Measurements from ENCODE around the gene DNAJB12.
"Not testable (repeated sequence)": the region's sequence is repeated elsewhere in the genome, so short reads cannot be mapped to it uniquely, and the experiment has no call there.

DNAJB12 gene

GRCh38 chr10:72354356-72355213, at the start of gene DNAJB12:
Gene DNAJB12, minus strand, starts transcription at chr10:72354919. Its CDS starts 22 bp downstream, at chr10:72354897.
- peak; percentile 94 for DNase-seq (ENCODE audit: low read depth)

GRCh38 chr10:72395581-72395980, 40.9 kb upstream of the DNAJB12 start:
- DNase-seq (ENCODE audit: low read depth): not testable (repeated sequence)

GRCh38 chr10:72392571-72392970, 37.9 kb upstream of the DNAJB12 start:
- no peak for DNase-seq (ENCODE audit: low read depth)

GRCh38 chr10:72390764-72391163, 36.0 kb upstream of the DNAJB12 start:
- DNase-seq (ENCODE audit: low read depth): no peak

DNA sequence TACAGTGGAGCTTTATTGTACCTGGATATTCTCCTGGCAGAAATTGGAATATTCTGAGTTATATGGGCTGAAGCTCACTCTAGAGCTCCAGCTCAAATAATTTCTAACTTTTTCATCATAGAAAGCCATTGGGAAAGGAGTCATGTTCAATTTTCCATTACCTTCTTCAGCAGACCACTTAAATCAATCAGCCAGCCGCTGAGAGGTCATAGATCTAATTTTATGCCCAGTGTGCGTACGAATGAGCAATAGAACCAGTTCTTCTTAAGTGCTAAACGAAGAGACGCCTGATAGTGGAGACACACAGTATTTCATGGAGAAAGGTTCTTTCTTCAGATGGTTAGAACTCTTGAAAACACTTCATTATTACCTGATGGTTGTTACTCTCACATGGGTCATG, 35.0 kb upstream of the DNAJB12 start:
- DNase-seq (ENCODE audit: low read depth): no peak

DNA sequence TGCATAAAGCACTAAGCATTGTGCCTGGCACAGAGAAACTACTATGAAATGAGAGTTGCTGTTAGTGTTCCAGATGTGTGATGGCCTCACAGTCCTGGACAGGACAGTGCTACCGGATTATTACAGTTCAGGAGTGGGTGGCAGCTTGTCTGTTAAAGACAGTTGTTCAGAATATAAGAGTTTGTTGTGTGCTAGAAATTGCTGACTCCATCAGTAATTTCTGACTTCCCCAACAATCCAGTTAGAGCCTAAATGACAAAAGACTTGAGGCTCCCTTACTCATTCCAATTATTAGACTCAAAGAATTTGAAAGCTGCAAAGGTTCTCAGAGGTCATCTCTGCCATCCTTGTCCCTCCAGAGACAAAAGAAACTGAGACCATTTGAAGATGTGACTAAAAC, 34.3 kb upstream of the DNAJB12 start:
- no peak for DNase-seq (ENCODE audit: low read depth)

DNA sequence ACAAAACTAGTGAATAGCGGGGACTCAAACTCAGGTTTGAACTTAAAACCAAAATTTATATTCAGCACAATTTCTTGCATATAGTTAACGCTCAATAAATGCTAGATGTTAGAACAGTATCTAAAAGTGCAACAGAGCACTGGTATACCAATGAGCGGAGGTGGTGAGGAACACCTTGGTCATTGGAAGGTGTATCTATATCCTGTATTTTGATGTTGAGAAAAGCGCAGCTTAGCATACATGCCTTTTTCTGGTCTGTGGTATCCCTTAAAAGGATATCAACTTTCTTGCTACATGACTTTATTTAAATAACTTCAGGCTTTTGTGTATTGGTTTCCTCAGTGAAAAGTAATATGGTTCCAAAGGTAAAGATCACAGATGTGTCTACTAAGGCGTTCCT, 33.3 kb upstream of the DNAJB12 start:
- DNase-seq (ENCODE audit: low read depth): no peak

- no peak for DNase-seq (ENCODE audit: low read depth)
Measured at GRCh38 chr10:72386916-72387586, 32.3 kb upstream of the DNAJB12 start.

DNA sequence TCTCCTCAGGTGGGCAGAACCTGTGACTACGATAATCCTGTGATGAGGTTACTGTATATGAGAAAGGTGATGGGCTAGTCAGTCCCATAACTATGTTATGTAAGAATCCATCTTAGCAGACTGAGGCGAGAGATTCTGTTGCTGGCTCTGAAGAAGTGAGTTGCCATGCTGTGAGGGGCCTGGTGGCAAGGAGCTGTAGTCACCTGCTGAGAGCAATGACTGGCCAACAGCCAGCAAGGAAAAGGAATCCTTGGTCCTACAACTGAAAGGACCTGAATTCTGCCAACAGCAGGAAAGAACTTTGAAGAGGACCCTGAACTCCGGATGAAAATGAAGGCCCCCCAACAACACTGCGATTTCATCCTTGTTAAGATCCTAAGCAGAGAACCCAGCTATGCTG, 31.0 kb upstream of the DNAJB12 start:
- DNase-seq (ENCODE audit: low read depth): no peak

- DNase-seq (ENCODE audit: low read depth): not testable (repeated sequence)
Measured at GRCh38 chr10:72384982-72385381, 30.3 kb upstream of the DNAJB12 start.

DNA sequence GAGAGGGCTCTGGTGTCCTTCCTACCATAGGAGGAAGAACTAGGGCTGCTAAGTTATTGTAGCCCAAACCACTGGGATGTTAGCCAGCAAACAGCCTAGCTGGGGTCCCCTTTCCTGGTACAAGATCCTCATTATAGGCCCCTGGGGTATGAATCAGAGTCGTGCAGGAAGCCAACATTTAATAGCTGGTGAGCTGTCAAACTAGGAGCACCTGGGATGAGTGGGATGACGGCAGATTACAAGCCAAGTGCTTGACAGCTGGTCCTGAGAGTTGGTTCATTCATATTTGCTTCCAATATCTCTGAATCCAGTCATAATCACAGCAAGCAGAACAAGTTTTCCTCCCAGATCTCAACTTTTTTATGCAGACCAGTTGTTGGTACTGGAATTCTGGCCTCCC, 25.1 kb upstream of the DNAJB12 start:
- DNase-seq (ENCODE audit: low read depth): no peak

GRCh38 chr10:72379062-72379461, 24.3 kb upstream of the DNAJB12 start:
- no peak for DNase-seq (ENCODE audit: low read depth)

DNA sequence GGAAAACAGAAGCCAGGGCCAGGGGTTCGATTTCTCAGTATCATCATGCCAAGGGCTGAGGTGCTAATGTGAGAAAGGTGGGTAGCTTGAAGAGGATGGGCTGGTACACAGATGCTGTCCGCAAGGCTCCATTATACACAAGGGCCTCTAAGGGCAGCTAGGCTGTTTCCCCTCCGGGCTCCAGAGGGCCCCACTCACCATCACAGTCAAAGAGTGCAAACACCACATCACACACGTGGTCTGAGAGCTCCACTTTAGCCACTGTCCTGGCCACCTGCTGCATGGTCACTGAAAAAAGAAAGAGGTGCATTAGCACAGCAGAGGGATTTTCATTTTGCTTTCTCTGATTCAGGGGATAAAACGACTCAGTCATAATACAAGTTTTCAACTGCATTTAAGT, 20.9 kb upstream of the DNAJB12 start:
- DNase-seq (ENCODE audit: low read depth): no peak

DNA sequence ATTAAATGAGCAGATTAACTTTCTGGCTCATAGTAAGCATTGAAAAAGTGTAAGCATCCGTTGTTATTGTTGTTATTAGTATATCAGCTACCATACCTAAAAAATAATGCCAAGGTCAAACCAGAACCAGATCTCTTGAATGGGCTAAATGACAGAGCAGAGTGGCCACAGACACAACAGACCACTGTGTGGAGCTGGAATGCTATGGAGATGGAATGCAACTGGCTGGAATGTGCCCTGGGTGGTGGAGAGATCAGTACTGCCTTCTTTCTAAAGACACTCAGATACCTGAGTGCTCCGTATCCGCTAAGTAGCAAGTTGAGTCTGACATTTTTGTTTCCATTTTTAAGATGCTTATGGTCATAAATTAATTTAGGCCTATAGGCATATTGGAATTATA, 20.5 kb upstream of the DNAJB12 start:
- no peak for DNase-seq (ENCODE audit: low read depth)

- no peak for DNase-seq (ENCODE audit: low read depth)
Measured at GRCh38 chr10:72370201-72370722, 15.5 kb upstream of the DNAJB12 start.

GRCh38 chr10:72367301-72367960, 12.7 kb upstream of the DNAJB12 start:
- DNase-seq (ENCODE audit: low read depth): no peak

DNA sequence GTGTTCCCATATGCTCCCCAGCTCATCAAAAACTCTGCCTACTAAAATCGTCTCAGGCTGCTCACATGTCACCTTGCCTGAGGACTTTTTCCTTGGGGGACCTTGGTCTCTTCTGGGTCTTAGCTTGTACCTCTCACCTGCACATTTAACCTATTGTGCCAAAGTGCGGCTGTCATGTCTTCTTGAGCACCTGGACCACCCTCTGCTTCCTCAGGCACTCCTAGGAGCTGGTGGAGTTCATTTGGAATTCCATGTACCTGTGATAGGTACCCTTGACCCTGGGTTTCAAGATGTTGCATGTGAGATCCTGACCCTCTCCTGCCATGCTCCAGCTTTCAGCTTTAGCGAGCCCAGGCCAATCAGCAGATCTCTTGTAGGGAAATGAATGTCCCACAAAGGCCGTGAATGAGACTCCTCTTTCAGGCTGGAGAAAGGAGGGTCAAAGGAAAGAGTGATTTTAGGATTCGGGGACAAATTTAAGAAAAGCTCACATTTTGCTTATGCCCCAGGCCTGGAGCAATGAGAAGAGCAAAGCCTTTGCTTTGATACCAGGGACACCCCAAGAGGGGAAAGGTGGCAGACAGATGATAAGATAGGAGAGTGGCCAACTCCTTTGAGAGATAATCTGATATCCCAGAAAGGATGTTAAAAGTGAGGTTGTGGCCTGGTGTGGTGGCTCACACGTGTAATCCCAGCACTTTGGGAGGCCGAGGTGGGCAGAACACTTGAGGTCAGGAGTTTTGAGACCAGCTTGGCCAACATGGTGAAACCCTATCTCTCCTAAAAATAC, 10.6 kb upstream of the DNAJB12 start:
- no peak for DNase-seq (ENCODE audit: low read depth)

DNA sequence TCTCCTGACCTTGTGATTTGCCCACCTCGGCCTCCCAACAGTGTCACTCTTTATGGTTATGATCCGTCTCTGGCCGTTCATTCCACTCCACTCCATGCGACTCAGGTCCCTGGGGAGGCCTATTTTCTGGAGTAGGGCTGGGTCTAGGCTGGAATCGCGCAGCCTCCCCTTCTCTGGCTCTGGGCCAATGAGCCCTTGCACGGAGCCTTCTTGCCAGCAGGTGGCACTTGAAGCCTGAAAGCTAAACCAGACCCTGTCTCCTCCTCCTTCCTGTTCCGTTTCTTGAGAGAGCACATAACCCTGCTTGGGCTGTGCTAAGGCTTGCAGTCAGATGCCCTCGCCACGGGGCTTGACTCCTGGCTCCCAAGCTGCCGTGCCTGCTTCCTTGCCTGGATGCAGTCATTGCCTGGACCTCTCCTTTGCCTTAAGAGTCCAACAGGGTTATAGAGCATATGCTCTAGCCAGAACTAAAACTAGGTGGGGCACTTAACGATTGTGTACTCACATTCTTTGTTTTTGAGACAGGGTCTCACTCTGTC, 9.6 kb upstream of the DNAJB12 start:
- DNase-seq (ENCODE audit: low read depth): peak; percentile 91

DNA sequence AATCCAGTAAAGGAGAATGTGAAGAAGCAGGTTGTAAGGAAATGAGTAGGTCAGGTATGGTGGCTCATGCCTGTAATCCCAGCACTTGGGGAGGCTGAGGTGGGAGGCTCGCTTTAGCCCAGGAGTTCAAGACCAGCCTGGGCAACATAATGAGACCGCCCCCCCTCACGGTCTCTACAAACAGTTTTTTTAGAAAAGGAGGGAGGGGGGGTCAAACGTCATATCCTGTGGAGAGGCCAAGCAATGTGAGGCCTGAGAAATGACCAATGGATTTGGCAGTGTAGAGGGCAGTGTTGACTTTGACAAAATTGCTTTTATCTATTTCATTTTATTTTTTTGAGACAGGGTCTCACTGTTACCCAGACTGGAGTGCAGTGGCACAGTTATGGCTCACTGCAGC, 2.3 kb upstream of the DNAJB12 start:
- DNase-seq (ENCODE audit: low read depth): no peak

DNA sequence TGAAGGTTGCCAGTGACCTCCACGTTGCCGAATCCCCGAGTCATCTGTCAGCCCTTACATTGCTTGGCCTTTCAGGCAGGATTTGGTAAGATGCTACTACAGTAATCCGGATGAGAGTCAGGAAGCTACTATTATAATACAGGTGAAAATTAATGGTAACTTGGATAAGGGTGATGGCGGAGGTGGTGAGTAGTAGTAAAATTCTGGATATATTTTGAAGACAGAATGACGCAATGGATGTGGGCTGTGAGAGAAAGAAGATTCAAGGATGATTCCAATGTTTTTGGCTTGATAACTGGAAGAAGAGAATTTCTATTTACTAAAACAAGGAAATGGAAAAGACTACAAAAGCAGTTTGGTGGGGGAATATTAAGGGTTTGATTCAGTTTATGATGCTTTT, 1.4 kb upstream of the DNAJB12 start:
- no peak for DNase-seq (ENCODE audit: low read depth)

GRCh38 chr10:72355214-72355555, 466 bp upstream of the DNAJB12 start:
- no peak for DNase-seq (ENCODE audit: low read depth)

DNA sequence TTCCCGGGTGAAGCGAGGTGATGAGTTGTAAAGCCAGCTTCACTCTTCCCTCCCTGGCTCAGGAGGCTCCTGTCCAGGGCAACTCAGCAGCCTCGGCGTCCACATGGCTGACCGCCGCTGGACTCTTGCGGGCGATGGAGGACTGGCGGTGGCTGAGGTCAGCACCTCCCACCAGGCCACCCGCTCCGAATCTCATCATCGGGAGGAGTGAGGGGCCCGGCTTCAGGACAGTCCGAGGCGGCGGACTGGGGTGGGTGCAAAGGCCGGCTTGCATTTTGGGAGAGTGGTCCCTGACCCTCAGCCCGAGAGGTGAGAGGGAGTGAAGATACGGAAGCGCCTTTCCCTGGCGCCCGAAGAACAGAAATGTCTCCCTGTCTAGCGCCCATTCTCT, 759 bp downstream of the DNAJB12 start:
- DNase-seq (ENCODE audit: low read depth): peak; percentile 21
